ENCODE data around the gene TMEM135. TPM values are rescaled to one million over a fixed set of nuclear protein-coding genes. Genes with fewer than 3 reads are reported as not detected.
"Not testable (repeated sequence)": the region's sequence is repeated elsewhere in the genome, so short reads cannot be mapped to it uniquely, and the experiment has no call there.

Gene TMEM135
- total RNA-seq, 4 donors from 2014 or later = 19.0 to 38.5 (median 29.5) TPM

DNA sequence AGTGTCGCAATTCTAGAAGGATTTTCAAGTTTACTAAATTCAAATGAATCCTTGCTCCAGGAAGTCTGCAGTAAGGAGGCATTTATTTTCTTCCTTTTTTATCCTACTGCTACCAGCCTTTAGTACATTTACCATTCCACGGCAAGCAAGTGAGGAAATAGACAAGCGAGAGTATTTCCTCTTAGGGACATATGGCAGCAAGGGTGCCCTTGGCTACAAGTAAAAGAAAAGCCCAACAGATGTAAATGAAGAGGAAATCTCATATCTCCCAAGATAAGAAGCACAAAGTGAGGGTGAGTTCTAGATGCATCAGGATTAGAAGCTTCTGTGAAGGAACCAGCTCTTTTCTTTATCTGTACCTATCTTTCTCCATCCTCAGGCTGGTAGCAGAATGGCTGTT, 44.7 kb upstream of the TMEM135 start:
- TF ChIP-seq, protein P1, sequence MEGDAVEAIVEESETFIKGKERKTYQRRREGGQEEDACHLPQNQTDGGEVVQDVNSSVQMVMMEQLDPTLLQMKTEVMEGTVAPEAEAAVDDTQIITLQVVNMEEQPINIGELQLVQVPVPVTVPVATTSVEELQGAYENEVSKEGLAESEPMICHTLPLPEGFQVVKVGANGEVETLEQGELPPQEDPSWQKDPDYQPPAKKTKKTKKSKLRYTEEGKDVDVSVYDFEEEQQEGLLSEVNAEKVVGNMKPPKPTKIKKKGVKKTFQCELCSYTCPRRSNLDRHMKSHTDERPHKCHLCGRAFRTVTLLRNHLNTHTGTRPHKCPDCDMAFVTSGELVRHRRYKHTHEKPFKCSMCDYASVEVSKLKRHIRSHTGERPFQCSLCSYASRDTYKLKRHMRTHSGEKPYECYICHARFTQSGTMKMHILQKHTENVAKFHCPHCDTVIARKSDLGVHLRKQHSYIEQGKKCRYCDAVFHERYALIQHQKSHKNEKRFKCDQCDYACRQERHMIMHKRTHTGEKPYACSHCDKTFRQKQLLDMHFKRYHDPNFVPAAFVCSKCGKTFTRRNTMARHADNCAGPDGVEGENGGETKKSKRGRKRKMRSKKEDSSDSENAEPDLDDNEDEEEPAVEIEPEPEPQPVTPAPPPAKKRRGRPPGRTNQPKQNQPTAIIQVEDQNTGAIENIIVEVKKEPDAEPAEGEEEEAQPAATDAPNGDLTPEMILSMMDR (IDR thresholded peaks at IDR 0.05) = no peak
- no peak for TF ChIP-seq POLR2A (IDR thresholded peaks at IDR 0.05)
- no peak overlapping the region for H3K4me3 ChIP-seq
- H3K9me3 ChIP-seq = no peaks in the 10 kb centered on the region
- H3K27ac ChIP-seq = no peak overlapping the region
- peaks cover 0 to 4% of the 10 kb centered on the region in 2 donors for H3K4me1 ChIP-seq
- intact Hi-C loops (cut with DNase I; ENCODE audit: low total_unique reads) = no loop called here
- H3K36me3 ChIP-seq = no peaks in the 10 kb centered on the region
- H3K27me3 ChIP-seq = no peaks in the 10 kb centered on the region
- no peak for DNase-seq

DNA sequence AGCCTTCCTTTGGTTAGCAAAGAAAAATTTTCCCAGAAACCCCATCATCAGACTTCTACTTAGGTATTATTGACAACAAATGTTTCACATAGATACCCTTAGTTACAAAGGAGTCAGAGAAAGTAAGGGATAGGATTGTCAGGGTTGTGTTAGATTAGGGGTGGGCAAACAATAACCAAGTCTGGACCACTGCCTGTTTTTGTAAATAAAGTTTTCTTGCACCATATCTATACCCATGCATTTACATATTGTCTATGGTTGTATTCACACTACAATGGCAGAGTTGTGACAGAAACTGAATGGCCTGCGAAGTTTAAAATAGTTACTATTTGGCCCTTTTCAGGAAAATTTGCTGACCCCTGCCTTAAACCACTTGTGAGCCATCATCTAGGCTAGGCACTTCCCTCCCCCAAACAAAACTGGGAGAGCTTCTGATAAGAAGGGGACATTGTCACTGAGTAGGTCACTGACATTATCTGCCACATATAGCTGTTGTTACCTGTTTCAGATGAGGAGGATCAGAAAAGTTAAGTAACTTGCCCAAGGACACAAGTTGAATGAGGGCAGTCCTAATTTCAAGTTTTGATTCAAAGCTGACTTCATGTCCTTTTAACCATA, 40.7 kb upstream of the TMEM135 start:
- Histone ChIP-seq H3K9me3 (no peaks in the 10 kb centered on the region), H3K36me3 (no peaks in the 10 kb centered on the region), H3K4me3 (no peak overlapping the region), H3K27ac (no peak overlapping the region), H3K27me3 (no peaks in the 10 kb centered on the region), H3K4me1 (no peaks in the 10 kb centered on the region)
- no peak for TF ChIP-seq POLR2A (IDR thresholded peaks at IDR 0.05)
- TF ChIP-seq, protein P1 (IDR thresholded peaks at IDR 0.05) = no peak
- intact Hi-C loops (cut with DNase I; ENCODE audit: low total_unique reads) = no loop called here
- DNase-seq = no peak

DNA sequence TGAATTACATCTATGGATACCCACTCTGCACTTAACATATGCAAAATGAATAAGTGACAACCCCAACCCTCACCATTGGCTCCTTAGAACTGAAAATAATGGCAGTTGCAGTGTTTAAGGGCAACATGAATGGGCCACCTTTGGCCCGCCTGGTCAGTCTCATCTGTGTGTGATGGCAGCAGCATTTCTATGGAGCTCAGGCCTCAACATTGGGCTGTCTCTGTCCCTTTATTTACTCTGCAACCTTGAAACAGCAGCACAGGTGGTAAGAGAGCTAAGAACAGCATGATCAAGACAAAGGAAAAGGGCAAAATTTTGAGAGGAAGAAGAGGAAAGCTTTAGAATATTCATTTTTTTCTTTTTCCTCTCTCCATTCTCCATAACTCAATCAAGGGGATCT, 38.3 kb upstream of the TMEM135 start:
- H3K36me3 ChIP-seq = no peaks in the 10 kb centered on the region
- H3K4me1 ChIP-seq = no peaks in the 10 kb centered on the region
- intact Hi-C loops (cut with DNase I; ENCODE audit: low total_unique reads) = no loop called here
- H3K4me3 ChIP-seq = no peak overlapping the region
- no peak for TF ChIP-seq POLR2A (IDR thresholded peaks at IDR 0.05)
- H3K27ac ChIP-seq = no peak overlapping the region
- H3K9me3 ChIP-seq = no peaks in the 10 kb centered on the region
- H3K27me3 ChIP-seq = no peaks in the 10 kb centered on the region
- DNase-seq = no peak

DNA sequence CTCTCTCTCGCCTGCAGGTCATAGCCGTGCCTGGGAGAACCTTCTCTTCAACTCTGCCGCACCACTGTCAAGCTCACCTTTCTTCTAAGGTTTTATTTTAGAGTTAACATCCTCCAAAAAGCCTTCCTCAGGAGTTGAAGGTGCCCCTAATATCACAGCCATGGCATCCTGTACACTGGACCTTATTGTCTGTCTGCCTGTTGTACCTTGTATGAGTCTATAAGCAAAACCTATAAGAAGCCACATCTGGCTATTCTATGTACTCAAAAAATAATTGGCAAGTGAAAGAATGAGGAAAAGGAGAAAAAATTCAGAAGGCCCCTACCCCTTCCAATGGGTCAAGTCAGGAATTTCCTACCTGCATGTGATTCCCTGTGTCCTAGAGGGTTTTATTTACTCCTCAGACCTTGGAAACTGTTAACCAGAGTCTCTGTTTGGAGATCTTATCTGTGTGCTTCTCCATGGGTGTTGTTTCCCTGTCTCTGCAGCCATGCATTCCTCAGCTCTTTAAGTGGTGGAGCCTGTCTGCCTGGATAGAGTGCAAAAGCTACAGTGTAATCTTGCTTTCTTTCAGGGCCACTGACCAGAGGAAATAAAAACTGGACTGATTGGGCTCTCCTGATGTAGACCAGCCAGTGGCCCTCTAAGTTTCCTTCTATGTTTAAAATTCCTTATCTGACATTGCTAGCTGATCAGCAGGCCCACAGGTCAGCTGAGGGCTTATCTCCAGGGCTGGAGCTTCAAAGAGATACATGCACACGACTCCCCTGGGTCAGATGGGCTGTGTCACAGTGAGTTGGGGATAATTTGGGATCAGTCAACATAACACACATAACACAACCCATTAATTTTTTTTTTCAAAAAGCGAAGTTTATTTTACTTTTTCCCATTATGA, 37.6 kb upstream of the TMEM135 start:
- Histone ChIP-seq H3K36me3 (no peaks in the 10 kb centered on the region), H3K27ac (no peak overlapping the region), H3K4me1 (no peaks in the 10 kb centered on the region), H3K27me3 (no peaks in the 10 kb centered on the region), H3K9me3 (no peaks in the 10 kb centered on the region), H3K4me3 (no peak overlapping the region)
- TF ChIP-seq, protein P1 (IDR thresholded peaks at IDR 0.05) = no peak
- no peak for TF ChIP-seq POLR2A (IDR thresholded peaks at IDR 0.05)
- no peak for DNase-seq
- intact Hi-C loops (cut with DNase I; ENCODE audit: low total_unique reads) = no loop called here

DNA sequence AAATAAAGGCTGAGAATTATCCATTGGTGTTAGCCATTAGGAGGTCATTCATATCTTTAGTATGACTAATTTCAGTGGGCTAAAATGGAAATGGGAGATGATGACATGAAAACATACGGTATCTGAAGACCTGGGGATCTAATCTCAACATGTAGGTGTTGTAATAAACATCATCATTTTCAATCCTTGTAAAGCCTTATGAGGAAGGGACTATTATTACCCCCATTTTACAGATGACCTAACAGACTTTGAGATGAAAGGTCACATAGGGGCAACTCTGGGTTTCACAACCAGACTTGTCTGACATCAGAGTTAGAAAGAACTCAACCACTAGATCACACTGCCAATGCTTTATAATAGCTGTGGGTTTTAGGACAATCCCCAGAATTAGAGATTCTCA, 34.8 kb upstream of the TMEM135 start:
- no peak for TF ChIP-seq POLR2A (IDR thresholded peaks at IDR 0.05)
- TF ChIP-seq, protein P1 (IDR thresholded peaks at IDR 0.05) = no peak
- H3K4me1 ChIP-seq = no peaks in the 10 kb centered on the region
- H3K27ac ChIP-seq = no peak overlapping the region
- no peaks in the 10 kb centered on the region for H3K27me3 ChIP-seq
- no peak overlapping the region for H3K4me3 ChIP-seq
- no peak for DNase-seq
- no peaks in the 10 kb centered on the region for H3K36me3 ChIP-seq
- no peaks in the 10 kb centered on the region for H3K9me3 ChIP-seq
- intact Hi-C loops (cut with DNase I; ENCODE audit: low total_unique reads) = no loop called here

DNA sequence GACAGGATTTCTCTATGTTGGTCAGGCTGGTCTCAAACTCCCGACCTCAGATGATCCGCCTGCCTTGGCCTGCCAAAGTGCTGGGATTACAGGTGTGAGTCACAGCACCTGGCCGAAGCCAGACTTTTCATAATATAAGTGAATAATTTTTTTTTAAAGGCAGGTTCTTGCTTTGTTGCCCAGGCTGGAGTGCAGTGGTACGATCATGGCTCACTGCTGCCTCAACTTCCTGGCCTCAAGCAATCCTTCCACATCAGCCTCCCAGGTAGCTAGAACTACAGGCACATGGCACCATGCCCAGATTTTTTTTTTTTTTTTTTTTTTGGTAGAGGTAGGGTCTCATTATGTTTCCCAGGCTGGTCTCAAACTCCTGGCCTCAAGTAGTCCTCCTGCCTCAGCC, 33.5 kb upstream of the TMEM135 start:
- DNase-seq; H3K36me3 ChIP-seq; H3K9me3 ChIP-seq; H3K4me1 ChIP-seq; H3K27me3 ChIP-seq; intact Hi-C loops (cut with DNase I; ENCODE audit: low total_unique reads); H3K4me3 ChIP-seq; H3K27ac ChIP-seq: not testable (repeated sequence)
